ENCODE measurements around the gene SKIDA1. TPM values are rescaled to one million over a fixed set of nuclear protein-coding genes. Genes with fewer than 3 reads are reported as not detected.

The SKIDA1 gene
- total RNA-seq, 1 experiment from 2014 or later = 0.56 TPM

GRCh38 chr10:21502348-21502740 lies 23.1 kb downstream of the SKIDA1 start:
- CTCF ChIA-PET = interaction anchor here (0.8 kb wide), 1 partner anchor 223 kb away, joined by 4 read pairs; no protein-coding TSS in a partner anchor
- BruUV-seq (replicated peaks) = no TSS peak

GRCh38 chr10:21501731-21502347 lies 23.6 kb downstream of the SKIDA1 start:
- ChIA-PET CTCF (interaction anchor here (0.5 to 0.6 kb wide), 2 partner anchors 44 to 272 kb away, joined by 3 read pairs; no protein-coding TSS in a partner anchor), POLR2A (interaction anchor here (0.6 kb wide), 1 partner anchor 32 kb away, joined by 3 read pairs; the partner anchor contains the start of gene MLLT10)
- Mint-ChIP-seq H3K4me3 (ENCODE audit: unreplicated experiment) (no peak overlapping the region), H3K27me3 (ENCODE audit: insufficient read depth, unreplicated experiment) (peaks cover 21% of the 10 kb centered on the region), H3K27ac (ENCODE audit: low read depth, unreplicated experiment) (no peak overlapping the region), H3K36me3 (ENCODE audit: insufficient read depth, unreplicated experiment) (no peaks in the 10 kb centered on the region), H3K4me1 (ENCODE audit: insufficient read depth, unreplicated experiment) (peaks cover 6% of the 10 kb centered on the region), H3K9me3 (ENCODE audit: unreplicated experiment) (no peaks in the 10 kb centered on the region)
- TF ChIP-seq CTCF (IDR thresholded peaks at IDR 0.05; ENCODE audit: unreplicated experiment) = no peak
- DNase-seq (ENCODE audit: unreplicated experiment) = no peak
- intact Hi-C loops (cut with micrococcal nuclease) = no loop called here
- no TSS peak for BruUV-seq (replicated peaks)

More at GRCh38 chr10:21502348-21502740, 23.1 kb downstream of the SKIDA1 start:
- Mint-ChIP-seq H3K4me1 (ENCODE audit: insufficient read depth, unreplicated experiment) (peaks cover 6% of the 10 kb centered on the region), H3K27me3 (ENCODE audit: insufficient read depth, unreplicated experiment) (peaks cover 21% of the 10 kb centered on the region), H3K27ac (ENCODE audit: low read depth, unreplicated experiment) (no peak overlapping the region), H3K9me3 (ENCODE audit: unreplicated experiment) (no peaks in the 10 kb centered on the region), H3K36me3 (ENCODE audit: insufficient read depth, unreplicated experiment) (no peaks in the 10 kb centered on the region), H3K4me3 (ENCODE audit: unreplicated experiment) (no peak overlapping the region)
- intact Hi-C loops (cut with micrococcal nuclease) = no loop called here
- no peak for TF ChIP-seq CTCF (IDR thresholded peaks at IDR 0.05; ENCODE audit: unreplicated experiment)
- POLR2A ChIA-PET = no interaction called here
- no peak for DNase-seq (ENCODE audit: unreplicated experiment)

GRCh38 chr10:21501091-21501490 lies 24.4 kb downstream of the SKIDA1 start:
- no TSS peak for BruUV-seq (replicated peaks)
- Mint-ChIP-seq H3K4me1 (ENCODE audit: insufficient read depth, unreplicated experiment) (peaks cover 6% of the 10 kb centered on the region), H3K9me3 (ENCODE audit: unreplicated experiment) (no peaks in the 10 kb centered on the region), H3K36me3 (ENCODE audit: insufficient read depth, unreplicated experiment) (no peaks in the 10 kb centered on the region), H3K4me3 (ENCODE audit: unreplicated experiment) (no peak overlapping the region), H3K27me3 (ENCODE audit: insufficient read depth, unreplicated experiment) (peaks cover 21% of the 10 kb centered on the region), H3K27ac (ENCODE audit: low read depth, unreplicated experiment) (no peak overlapping the region)
- ChIA-PET CTCF (interaction anchor here (0.5 to 1.2 kb wide), 3 partner anchors 13 to 45 kb away, joined by 3 to 4 read pairs (median 3); no protein-coding TSS in a partner anchor), POLR2A (interaction anchor here (0.6 kb wide), 1 partner anchor 32 kb away, joined by 3 read pairs; the partner anchor contains the start of gene MLLT10)
- intact Hi-C loops (cut with micrococcal nuclease) = no loop called here
- TF ChIP-seq CTCF (IDR thresholded peaks at IDR 0.05; ENCODE audit: unreplicated experiment) = no peak
- DNase-seq (ENCODE audit: unreplicated experiment) = no peak

- H3K36me3 Mint-ChIP-seq (ENCODE audit: insufficient read depth, unreplicated experiment) = no peaks in the 10 kb centered on the region
- H3K4me1 Mint-ChIP-seq (ENCODE audit: insufficient read depth, unreplicated experiment) = peaks cover under 1% of the 10 kb centered on the region
- H3K9me3 Mint-ChIP-seq (ENCODE audit: unreplicated experiment) = no peaks in the 10 kb centered on the region
- CTCF ChIA-PET = interaction anchor here (0.8 to 1.2 kb wide), 2 partner anchors 14 to 37 kb away, joined by 3 to 4 read pairs; no protein-coding TSS in a partner anchor
- no peak overlapping the region for H3K4me3 Mint-ChIP-seq (ENCODE audit: unreplicated experiment)
- H3K27ac Mint-ChIP-seq (ENCODE audit: low read depth, unreplicated experiment) = no peak overlapping the region
- no TSS peak for BruUV-seq (replicated peaks)
- POLR2A ChIA-PET = no interaction called here
- TF ChIP-seq CTCF (IDR thresholded peaks at IDR 0.05; ENCODE audit: unreplicated experiment) = no peak
- H3K27me3 Mint-ChIP-seq (ENCODE audit: insufficient read depth, unreplicated experiment) = peaks cover 21% of the 10 kb centered on the region
- intact Hi-C loops (cut with micrococcal nuclease) = no loop called here
- DNase-seq (ENCODE audit: unreplicated experiment) = no peak
Measured at GRCh38 chr10:21500578-21500910, 24.9 kb downstream of the SKIDA1 start.

All from MCF 10A (cell line).